Endometrium (tissue), 2 donors: Measurements from ENCODE around the gene TMC1.
"Not testable (repeated sequence)": the region's sequence is repeated elsewhere in the genome, so short reads cannot be mapped to it uniquely, and the experiment has no call there.

Experiments
- FAIRE-seq: peaks from 2 replicates; lab custom pipeline; 2012; peaks lifted over from hg19 to GRCh38; lab: Jason Lieb, UNC
- donor health status: control.
- donor health status: control.

The TMC1 gene

GRCh38 chr9:72526901-72527800, 5.7 kb downstream of the TMC1 start:
- FAIRE-seq: no peak

DNA sequence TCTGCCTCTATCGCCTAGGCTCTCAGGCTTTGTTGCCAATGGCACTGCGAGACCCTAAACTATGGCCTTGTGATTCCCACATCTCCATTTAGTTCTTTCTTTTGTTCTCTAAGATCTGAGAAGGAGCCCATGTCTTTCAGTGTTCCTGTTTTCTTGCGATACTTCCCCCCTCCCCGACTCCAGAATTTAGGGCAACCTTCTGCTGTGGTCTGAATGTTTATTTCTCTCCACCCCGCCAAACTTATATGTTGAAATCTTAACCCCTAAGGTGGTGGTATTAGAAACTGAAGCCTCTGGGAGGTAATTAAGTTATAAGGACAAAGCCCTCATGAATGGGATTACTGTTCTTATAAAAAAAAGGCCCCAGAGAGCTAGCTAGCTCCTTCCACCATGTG, 6.4 kb downstream of the TMC1 start:
- FAIRE-seq: no peak

DNA sequence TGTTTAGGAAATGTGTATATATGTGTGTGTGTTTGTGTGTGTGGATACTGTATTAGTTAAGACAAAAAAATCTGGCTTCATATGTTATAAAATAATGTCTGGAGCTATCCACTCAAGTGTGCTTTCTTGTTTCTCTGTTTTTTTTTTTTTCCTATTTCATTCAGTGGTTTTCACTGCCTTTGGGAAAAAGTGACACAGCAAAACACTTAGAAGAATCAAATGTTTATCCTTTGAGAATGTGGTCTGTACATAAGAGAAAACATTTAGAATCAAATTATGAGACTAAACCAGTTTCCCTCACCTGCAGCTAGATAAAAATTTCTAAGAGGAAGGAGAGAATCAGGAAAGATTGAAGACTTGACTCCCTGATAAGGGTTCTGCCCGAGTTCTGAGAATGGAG, 8.1 kb downstream of the TMC1 start:
- no peak for FAIRE-seq

DNA sequence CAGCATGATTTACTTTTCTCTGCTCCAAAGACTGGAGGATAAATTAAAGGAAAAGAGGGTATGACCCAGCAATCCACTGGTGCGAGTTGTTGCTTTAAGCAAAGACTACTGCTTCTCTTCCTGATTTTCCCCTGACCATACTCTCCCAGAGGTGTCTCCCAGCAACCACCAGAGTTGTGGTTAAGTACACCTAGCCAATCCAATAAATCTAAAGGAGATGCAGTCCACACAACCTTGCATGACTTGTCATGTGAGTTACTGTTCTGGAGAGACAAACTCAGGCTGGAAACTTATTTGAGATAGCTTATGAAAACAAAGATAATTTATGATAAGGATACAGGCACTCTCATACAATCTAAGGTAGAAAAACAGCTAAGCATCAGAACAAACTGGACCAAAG, 11.9 kb downstream of the TMC1 start:
- FAIRE-seq: no peak

- FAIRE-seq: no peak
These were observed 13.5 kb downstream of the TMC1 start for GRCh38 chr9:72534931-72535330.

DNA sequence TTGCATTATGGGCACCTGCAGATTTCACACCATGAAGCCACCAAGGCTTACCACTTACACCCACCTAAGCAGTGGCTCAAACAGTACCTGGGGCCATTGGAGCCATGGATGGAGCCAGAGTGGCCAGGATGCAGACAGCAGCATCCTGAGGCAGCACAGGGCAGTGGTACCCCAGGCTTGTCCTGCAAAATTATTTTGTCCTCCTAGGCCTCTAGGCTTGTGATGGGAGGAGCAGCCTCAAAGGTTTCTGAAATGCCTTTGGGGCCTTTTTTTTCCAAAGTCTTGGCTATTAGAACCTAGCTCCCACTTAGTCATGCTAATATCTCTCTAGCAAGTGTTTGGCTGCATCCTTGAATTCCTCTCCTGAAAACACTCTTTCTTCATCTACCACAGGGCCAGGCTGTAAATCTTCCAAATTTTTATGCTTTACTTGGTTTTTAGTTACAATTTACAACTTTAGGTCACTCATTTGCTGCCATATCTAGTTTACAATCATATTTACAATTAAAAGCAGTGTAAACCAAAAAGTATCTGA, 15.7 kb downstream of the TMC1 start:
- no peak for FAIRE-seq

DNA sequence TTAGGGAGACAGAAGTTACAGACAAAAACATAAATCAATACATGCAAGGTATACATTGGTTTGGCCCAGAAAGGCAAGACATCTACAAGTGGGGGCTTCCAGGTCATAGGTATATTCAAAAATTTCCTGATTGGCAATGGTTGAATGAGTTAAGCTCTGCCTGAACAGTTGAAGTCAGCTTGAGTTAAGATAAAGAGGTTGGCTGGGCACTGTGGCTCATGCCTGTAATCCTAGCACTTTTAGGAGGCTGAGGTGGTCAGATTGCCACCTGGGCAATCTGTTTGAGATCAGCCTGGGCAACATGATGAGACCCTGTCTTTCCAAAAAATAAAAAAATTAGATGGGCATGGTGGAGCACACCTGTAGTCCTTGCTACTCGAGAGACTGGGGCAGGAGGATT, 16.3 kb downstream of the TMC1 start:
- no peak for FAIRE-seq

- no peak for FAIRE-seq
These were observed 17.7 kb downstream of the TMC1 start for GRCh38 chr9:72538921-72539702.

DNA sequence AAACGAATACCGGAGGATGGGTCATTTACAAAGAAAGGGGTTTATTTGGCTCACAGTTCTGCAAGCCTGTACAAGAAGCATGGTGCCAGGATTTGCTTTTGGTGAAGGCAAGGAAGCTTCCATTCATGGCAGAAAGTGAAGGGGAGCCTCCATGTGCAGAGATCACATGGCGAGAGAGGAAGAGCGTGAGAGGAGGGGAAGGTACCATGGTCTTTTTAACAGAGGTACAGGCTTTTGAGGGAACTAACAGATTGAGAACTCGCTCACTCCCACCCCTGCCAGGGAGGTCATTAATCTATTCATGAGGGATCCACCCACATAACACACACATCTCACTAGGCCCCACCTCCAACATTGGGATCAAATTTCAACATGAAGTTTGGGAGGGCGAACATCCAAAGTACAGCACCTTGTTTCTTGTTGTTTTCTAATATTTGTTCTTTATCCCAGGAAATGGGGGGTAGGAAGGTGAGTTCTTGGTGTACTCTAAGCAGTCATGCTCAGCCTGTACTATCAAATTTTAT, 18.5 kb downstream of the TMC1 start:
- FAIRE-seq: no peak

- no peak for FAIRE-seq
These were observed 19.0 kb downstream of the TMC1 start for GRCh38 chr9:72540348-72540873.

- not testable (repeated sequence) for FAIRE-seq
These were observed 21.1 kb downstream of the TMC1 start for GRCh38 chr9:72542537-72542833.

GRCh38 chr9:72542917-72543316, 21.5 kb downstream of the TMC1 start:
- no peak for FAIRE-seq

DNA sequence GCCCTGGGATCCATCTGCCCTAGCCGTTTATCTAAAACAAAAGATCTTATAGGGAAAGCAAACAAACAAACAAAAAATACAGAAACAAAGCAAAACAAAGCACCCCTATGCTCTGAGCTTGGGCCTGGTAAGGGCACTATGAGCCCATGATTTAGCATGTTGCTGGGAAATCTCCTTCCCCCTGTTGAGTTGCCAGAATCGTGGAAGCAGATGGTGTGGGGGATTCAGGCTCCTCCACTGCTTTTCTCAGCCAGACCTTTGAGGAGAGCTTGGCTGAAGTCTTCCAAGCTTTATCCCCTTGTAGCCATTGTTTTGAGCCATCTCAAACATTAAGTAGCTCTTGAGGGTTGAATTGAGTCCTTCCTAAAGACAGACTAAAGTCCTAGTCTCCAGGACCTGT, 29.9 kb downstream of the TMC1 start:
- FAIRE-seq: no peak

DNA sequence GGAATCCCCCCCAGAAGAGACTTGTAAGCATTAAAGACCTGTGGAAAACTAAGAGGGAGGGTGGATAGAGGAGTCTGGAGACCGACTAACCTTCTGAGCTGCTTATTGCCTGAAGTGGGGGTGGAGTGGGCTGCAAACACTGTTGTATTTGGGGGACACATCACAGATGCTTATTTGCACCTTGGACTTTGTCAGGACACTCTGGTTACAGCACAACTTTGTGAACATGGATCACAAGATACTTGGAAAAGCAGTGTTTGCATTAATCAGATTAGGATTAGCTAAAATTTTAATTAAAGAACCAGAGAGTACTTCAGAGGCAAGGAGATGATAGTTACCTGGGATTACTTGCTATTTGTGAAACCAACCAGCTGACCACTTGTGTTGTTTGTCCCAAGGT, 30.9 kb downstream of the TMC1 start:
- FAIRE-seq: no peak

- FAIRE-seq: peak; percentile 92
These were observed 32.8 kb downstream of the TMC1 start for GRCh38 chr9:72554221-72554641.

DNA sequence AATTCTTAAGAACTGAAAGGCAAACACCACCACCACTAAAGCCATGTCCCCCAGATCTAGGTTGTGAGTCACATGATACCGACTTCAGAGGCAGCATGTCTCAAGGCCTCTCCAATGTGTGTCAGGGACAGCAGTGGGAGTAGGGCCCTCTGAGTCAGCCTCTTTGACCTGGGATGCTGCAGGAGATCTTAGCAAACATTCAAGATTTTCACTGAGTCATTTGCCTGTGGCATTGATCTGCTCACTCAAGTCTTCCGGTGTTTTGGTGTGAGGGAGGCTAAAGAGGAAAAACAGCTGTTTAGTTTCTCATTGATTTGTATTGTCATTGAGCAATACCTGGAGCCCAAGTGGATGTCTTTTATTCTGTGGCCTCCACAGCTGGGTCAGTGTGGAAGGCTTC, 36.1 kb downstream of the TMC1 start:
- FAIRE-seq: peak; percentile 90

DNA sequence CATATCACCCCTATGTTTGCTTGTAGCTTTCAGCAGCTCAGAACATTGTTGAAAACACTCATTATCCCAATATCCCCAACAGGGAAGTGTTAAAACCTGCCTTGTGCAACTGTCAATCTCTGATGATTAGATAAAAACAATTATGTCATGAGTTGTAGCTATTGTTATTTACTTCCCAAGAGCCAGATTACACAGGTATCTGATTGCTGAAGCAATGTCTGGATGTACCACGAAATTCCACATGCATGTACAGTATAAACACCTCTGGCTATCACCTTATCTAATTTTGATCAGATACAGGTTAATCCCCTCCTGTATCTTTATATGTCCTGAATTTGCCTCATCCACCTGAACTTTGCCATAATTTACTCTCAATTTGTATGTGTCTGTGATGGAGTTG, 38.7 kb downstream of the TMC1 start:
- no peak for FAIRE-seq

DNA sequence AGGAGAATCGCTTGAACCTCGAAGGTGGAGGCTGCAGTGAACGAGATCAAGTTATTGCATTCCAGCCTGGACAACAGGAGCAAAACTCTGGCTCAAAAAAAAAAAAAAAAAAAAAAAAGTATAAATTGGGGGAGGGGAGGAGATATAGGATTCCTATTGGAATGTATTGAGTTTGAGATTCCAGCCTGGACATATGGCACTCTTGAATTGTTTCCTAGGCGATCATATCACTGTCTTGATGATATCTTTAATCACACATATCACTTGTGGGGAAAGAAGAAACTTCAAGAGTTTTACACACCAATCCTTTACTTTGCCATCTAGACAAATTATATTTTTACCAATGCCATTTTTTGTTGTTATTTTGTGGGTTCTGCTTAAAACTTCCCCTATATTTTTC, 42.4 kb downstream of the TMC1 start:
- no peak for FAIRE-seq

GRCh38 chr9:72564479-72565281, 43.3 kb downstream of the TMC1 start:
- no peak for FAIRE-seq

- no peak for FAIRE-seq
These were observed 44.1 kb downstream of the TMC1 start for GRCh38 chr9:72565535-72565934.

DNA sequence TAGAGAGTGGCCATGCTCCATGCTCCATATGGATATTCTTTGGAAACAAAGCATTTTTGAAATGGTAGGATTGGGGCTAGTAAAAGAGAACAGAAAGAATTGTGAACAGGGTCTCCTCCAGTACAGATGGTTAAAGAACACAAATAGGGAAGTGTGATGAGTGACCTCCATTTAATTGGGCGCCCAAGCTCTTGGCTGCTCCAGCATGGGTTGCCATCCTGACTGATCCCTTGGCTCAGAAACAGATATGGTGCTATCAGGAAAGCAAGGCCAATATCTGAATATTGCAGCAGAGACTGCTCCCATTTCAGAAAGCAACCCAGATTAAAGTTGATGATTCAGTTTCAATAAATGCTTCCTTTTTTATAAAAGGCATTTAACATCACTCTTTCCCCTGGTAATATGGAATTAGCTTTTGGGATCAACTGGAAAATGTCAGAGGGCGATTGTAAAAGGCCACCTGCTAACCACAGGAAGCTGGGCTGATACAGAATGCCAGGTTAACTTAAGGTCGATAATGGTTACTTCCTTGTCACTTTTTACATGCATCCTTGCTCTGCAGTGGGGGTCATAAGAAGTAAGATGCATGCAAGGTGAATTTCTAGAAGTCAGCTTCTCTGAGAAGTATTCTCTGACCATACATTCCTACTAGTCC, 52.9 kb downstream of the TMC1 start:
- no peak for FAIRE-seq
